GM12864 (cell line): Measurements from ENCODE around the gene SERINC5.

Experiments used
- DNase-seq: peaks from one replicate; pipeline ENCODE4 v3.0.0-alpha.2; 2011; ENCODE audit warnings: low read depth
- H3K4me3 ChIP-seq: 2 replicates; pipeline ENCODE4 v1.5.1; 2011; ENCODE audit warnings: mild to moderate bottlenecking, low read depth, low read length, control low read depth
- CTCF ChIP-seq: IDR thresholded peaks from 2 replicates; pipeline ENCODE4 v1.5.1; 2011; ENCODE audit warnings: low read depth, mild to moderate bottlenecking, moderate library complexity, low read length, control low read depth, inconsistent platforms; ENCODE audit errors: missing control alignments

The SERINC5 gene

GRCh38 chr5:80254767-80255430 is 949 bp downstream of the SERINC5 start:
- peak overlapping the region; percentile 72 for H3K4me3 ChIP-seq
- no peak for TF ChIP-seq CTCF
- DNase-seq, result no peak

DNA sequence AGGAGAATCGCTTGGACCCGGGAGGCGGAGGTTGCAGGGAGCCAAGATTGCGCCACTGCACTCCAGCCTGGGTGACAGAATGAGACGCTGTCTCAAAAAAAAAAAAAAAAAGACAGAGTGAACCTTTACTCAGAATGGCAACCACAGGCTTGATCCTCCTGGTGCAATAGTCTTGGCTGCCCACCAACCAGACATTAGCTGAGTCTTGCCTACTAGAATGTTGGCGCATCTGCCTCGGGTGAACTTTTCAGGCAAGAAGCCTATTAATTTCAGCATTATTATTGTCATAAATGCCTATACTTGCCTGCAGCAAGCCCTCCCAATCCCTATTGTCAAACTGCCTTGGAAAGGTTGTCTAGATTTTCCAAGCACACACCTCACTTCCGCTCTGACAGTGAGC is 4.2 kb downstream of the SERINC5 start:
- H3K4me3 ChIP-seq, result no peak overlapping the region
- no peak for DNase-seq
- TF ChIP-seq CTCF, result no peak

DNA sequence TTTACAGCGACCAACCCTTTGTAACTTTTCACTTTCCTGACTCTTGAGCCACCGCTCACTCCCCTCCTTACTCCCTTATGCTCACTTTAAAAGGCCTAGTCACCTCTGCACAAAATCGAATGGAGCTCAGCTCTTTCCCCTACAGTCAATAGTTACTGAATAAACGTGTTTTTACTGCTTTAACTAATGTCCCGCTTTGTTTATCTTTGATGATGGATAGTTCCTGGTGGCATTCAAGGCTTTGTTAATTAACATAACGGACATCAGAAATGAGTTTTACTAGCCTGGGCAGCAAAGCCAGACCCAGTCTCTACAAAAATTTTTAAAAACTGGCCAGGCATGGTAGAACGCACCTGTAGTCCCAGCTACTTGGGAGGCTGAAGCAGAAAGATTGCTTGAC is 5.0 kb downstream of the SERINC5 start:
- no peak for DNase-seq
- no peak overlapping the region for H3K4me3 ChIP-seq
- no peak for TF ChIP-seq CTCF

DNA sequence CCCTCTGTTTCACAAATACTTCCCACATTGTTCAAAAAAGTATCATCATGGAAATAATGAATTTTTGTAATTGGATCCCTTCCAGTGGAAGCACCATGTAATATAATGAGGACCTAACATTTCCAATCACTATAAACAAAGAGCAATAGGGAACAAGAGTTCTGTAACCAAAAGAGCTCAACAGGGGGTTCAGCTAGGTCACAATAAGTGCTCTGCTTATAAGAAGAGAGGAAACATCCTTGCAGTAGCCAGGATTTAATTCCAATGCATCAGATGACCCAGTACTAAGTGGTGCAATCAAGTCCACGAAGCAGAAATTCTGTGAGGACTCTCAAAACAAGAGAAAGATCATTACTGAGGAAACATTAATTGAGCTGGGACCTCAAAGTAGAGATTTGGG is 5.9 kb downstream of the SERINC5 start:
- no peak overlapping the region for H3K4me3 ChIP-seq
- no peak for TF ChIP-seq CTCF
- no peak for DNase-seq

DNA sequence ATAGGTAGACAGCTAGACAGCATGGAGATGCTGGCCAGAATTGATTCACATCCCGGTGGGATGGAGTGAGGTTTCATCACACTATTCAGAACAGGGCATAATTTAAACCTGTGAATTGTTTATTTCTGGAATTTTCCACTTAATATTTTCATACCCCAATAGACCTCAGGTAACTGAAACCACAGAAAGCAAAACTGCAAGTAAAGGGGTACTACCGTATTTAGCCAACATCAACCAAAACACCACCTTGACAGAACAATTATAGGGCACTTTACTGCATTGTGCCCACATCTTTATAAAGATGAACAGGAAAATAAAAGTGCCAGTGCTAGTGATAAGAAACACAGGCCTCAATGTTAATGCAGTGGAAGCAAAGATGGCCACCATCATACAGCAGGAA is 7.5 kb downstream of the SERINC5 start:
- no peak overlapping the region for H3K4me3 ChIP-seq
- DNase-seq, result no peak
- no peak for TF ChIP-seq CTCF

DNA sequence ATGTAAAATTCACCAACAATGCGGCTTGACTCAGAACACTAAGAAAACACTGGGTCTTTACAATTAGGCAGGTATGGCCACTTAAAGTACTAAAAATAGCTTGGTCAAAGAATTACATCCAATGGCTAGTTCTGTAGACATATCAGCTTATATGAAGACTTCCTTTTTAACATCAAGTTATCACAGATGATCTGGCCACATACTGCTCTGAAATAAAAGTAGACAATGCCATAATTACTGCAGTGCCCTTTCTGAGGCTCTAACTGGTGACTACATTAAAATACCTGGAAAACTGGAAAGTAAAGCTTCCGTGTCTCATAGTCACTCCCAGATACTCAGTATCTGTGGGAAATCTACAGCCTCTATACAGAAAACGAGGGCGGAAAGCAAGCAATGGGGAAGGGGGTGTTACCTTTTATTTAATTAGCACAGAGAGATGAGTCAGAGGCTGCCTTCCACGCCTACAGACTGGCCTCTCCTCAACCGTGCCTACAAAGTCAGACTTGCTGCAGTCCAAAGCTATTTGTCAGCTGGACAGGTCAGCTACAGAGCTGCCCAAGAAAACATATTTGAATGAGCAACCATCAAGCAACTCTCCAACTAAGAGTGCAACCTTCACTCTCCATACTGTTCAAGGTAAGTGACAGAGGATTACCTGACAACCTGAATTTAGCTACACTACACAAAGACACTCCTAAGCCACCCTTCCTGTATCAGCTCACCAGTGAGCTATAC is 8.7 kb downstream of the SERINC5 start:
- TF ChIP-seq CTCF, result no peak
- no peak for DNase-seq
- no peak overlapping the region for H3K4me3 ChIP-seq
